GM19463 (cell line): ENCODE measurements around the gene PRKAG1.

Experiments used
- ATAC-seq: cut with Tn5 transposase; IDR thresholded peaks from one replicate; pipeline ENCODE4 v1.9.1; 2021; ENCODE audit warnings: mild to moderate bottlenecking, moderate library complexity; ENCODE audit not compliant: unreplicated experiment

The PRKAG1 gene

DNA sequence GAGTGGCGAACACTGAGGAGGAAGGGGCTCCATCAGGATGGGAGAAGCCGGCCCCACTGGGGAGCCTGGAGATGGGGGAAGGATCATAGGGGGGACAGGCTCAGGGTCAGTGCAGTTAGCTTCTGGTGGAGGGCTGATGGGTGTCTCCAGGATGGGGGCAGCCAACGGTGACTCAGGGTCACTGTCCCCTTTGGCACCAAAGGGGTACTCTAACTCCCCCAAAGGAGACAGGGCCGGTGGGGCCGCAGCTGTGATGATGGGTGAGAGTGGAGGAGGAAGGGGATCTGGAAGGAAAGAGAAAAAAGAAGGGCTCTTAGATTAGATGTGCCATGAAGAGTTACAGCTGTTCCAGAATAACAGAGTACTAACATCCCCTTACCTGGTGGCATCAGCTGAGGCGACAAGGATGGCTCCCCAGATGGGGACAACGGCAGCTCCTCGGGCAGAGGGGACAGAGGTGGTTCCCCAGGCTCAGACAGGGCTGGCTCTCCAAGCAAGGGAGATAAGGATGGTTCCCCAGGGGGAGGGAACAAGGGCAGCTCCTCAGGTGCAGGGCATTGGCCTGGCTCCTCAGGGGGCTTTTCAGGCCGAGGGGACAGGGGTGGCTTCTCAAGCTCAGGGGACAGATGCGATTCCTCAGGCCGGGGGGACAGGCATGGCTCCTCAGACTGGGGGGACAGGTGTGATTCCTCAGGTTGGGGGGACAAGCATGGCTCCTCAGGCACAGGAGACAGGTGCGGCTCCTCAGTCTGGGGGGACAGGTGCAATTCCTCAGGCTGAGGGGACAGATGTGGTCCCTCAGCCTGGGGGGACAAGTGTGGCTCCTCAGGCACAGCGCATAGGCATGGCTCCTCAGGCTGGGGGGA is 32.2 kb upstream of the PRKAG1 start:
- no peak for ATAC-seq

DNA sequence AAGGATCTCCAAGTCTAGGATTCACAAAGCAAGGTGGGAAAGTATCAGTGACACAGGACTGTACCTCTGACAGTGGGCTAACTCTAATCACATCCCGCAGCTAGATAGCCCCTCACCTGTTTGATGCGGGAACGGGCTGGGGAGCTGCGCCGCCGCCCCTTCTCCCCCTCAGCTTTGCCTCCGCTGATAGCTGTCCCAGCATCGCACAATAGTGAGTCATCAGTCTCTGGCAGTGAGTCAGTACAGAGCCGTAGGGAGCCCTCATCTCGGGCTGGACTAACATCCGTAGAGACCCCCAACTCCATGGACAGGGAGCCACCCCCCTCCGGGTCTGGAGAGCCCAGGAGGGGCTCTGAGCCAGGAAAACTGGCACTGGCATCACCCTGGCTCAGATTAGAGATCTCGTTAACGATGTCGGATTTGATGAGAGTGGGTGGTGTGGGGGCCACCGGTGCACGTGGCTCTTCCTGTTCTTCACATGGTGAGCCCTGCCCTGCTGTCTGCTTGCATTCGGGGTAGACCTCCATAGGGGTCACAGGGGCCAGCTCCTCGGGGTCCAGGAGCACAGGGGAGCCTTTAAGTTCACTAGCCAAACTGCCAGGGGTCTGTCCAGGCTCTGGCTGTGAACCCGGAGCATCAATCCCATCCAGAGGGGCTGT is 31.1 kb upstream of the PRKAG1 start:
- no peak for ATAC-seq

DNA sequence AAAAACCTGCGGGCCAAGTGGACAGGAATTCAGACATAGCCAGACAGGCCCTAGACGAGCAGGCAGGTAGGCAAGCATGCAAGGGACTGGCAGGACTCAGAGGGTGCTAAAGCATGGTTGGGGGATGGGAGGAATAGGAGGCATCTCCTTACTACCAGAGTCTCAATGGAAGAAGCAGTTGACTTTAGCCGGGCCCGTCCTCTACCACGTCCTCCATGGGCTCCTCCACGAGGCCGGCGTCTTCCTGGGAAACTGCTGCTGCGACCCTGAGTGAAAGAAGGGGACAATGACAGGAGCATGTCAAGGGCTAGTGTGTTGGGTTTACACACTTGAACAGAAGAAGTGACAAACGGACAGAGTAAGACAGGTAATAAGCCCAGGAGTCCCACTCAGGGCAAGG is 30.4 kb upstream of the PRKAG1 start:
- ATAC-seq, result no peak

DNA sequence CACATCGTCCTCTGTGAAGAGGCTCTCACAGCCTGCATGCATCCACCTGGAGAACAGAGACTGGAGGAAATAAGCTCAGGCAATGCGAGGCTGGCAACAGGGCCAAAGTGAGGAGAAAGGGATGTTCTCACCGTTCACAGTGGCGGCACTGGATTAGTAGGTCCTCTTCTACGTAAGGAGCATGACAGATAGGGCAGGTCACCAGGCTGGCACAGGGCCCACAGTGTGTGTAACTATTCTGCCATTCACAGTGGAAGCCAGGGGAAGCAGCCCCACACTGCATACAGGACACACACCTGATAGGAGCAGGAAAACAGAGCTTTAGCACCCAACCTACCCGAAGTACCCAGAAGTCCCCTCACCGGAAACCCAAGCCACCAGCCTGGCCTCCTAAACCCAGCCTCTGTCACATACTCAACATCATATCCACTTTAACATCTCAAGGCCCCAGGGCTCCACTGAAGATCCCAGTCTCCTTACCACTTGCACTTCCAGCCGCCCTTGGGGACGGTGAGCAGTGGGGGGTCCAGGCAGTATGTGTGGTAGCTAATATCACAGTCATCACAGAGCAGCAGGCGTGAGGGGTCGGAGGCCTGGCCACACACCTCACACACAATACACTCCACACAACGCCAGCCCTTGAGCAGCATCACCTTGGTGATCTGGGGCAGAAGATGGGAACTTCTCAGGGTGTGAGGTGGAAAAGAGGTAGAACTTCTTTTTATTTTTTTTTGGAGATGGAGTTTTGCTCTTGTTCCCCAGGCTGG is 27.7 kb upstream of the PRKAG1 start:
- no peak for ATAC-seq

DNA sequence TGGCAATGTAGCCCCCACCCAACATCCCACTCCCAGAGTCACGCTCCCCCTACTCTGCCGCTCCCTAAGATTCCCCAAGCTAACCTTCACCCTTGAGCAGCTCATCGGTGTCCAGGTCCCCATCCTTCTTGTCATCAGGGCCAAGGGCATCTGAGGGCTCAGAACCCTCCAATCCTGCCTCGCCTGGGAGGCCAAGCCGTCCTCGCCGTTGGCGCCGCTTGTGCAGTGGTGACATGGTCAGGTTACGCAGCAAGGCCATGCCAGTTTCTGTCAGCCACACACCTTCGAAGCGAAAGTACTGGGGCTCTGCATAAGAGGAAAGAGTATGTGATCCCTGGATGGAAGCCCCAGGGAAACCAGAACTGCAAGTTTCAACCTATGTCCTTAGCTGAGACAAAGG is 26.1 kb upstream of the PRKAG1 start:
- ATAC-seq, result no peak

DNA sequence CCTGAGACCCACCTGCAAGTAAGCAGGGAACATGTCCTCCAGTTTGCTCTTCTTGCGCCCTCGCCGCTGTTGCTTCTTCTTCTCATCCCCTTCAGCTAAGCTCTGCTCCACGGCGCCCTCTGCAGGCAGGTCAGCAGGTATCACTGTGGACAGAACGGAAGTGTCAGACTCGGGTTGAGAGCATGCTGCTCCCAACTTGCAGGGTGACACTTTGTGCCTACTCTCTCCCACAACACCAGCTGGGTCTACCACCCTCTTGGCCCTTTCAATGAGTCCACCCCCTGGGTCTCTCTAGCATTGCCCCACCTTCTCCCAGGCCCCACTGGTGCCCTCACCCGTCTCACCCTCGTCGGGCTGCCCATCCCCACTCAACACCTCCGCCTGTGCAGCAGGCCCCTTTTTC is 25.3 kb upstream of the PRKAG1 start:
- no peak for ATAC-seq

DNA sequence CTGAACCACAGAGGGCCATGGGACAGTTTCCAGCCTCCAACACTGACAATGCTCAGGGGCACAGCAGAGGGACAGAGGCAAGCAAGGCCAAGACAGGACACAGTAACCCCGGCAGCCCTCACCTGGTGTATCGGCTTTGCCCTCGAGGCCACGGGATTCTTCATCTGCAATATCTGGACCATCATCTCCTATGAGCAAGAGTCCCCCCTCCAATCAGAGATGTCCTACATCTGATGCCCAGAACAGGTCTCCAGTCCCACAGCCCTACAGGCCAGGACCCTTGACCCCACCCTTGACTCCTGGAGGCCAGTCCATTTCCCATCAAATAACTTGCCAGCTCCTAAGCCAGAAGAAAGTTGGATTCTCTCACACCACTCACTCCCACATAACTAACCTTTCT is 24.7 kb upstream of the PRKAG1 start:
- no peak for ATAC-seq

DNA sequence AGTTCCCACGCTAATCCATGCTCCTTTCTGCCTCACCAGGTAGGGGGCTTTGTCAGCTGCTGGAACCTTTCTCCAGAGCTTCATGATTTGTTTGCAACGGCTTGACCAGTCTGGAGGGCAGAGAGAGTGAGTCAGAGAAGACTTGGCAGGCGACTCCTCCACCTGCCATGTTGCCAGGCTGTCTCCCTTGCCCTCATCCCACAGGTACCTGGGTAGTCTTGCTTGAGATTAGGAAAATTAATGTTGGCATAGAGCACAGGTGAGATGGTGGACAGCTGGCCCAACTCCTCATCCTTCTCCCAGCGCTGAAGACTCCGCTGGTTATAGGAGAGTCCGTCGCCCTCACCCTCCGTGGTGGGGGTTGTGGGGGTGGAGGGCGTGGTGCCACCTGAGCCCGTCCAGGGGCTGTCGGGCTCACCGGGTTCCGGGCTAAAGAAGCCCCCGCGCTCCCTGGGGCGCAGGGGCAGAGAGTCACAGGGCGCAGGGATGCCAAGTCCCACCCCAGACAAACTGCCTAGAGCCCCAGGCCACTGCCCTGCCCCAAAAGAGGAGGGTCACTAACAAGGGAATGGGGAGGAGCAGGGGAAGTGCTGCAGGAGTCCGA is 23.4 kb upstream of the PRKAG1 start:
- no peak for ATAC-seq

DNA sequence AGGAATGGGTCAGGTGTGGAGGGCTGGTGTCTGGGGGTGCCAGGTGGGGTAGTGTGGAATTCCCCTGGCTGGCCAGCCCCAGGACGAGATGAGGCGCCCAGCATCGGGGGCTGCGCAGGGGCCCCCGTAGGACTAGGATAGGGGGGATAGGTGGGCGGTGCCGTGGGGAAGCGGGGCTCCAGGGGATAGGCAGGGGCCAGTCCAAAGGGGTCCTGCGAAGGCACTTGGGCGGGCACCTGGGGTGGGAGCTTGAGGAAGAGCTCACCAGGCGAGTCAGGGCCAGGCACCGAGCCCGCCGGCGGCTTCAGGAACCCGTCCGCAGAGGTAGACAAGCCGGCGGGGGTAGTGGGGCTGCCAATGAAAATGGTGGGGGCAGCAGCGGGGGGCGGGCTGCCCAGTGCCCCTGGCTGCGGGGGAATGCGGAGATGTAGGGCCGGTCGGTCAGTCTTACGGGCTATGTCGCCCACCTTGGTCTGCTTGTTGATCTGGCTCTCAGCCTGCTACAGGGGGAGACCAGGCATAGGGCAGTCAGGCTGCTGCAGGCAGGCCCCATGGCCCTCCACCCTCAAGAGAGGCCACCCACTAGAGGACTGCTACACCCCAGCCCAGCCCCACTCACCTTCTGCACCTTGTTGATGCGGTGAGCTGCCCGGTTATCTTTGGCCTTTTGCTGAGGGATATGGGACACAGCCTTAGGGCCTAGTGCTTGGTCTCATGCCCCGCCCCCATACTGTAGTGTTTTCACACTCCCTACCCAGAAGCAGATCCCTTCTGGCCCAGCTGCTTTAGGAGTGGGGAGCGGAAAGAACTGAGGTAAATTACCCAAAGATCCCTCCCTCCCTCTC is 22.7 kb upstream of the PRKAG1 start:
- no peak for ATAC-seq

DNA sequence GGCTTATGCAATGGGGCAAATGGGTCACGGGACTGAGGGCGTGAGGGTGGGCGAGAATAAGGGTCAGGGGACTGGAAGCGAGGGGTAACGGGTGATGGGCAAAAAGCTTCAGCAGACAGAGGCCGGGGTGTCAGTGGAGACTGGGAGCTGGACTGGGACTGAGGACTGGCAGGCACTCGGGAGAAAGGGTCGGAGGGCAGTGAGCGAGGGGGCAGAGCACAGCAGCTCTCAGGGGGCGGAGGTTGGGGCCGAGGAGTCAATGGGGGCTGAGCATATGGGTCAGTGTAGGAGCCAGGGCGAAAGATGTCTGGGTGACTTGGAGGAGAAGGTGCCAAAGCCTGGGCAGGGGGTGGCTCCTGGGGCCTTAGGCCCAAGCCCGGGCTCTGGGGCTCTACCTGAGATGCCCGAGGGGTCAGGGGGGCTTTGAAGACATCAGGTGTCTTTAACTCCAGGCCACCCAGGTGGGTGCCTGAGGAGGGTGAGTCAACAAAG is 21.8 kb upstream of the PRKAG1 start:
- ATAC-seq, result no peak

DNA sequence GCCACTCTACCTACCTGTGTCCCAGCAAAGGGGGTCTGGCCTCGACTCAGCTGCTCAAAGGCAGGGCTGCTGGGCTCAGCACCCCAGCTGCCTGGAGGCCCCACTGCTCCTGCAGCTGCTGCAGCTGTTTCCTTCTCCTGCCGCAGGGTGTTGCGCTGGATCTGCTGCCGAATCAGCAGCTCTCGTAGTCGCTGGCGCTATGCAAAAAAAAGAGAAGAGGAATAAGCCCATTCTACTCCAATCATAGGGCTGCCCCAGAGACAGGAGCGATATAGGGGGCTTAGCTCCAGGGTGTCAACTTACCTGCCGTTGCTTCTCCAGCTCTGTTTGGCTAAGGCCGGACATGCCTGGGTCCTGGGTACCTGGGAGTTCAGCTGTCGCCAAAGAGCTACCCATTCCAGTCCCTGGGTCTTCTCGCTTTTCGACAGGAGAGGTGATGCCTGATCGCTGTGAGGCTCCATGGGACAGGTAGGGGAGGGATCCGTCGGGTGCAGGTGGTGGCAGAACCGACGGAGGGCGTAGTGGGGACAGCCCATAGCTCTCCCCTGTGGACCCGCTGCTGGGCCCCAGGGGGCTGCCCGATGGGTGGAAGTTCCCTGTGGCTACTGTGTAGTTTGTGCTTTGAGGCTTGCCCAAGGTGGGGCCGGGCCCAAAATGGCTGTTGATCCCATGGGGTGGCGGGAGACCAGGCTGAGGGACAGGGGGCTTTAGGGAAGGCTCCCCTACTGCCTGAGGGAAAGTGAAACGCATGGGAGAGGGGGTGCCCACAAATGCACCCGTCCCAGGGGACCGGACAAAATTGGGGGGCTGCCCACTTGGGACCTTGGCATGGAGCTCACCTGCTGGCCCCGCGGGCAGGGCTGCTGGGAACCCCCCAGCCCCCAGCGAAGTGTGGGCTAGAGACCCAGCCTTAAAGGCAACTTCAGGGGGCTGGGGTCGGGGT is 21.1 kb upstream of the PRKAG1 start:
- ATAC-seq, result no peak

DNA sequence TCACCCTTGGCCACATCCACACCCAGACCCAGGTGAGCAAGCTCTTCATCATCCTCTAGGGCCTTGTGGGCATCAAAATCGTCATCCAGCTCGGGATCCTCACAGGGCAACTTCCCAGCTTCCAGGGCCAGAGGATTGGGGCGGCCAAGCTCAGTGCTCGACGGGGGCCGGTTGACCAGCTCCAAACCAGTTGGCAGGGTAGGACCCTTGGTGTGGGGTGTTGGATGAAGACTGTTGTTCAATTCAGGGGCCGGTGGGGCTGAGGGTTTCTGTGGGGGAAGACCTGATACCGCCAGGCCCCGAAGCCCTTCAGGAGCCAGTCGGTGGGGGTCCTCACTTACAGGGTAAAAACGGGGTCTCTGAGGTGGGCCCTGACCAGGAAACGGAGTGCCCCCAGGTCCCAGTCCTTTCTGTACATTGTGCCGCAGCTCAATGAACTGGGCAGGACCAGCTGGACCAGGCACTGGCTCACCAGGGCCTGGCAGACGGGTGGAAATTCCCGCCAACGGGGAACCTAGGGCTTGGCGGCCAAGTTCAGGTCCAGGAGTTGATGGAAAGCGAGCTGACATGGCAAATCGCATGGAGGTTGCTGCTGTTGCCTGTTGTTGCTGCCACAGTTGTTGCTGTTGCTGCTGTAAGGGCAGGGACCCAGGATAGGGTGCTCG is 19.8 kb upstream of the PRKAG1 start:
- ATAC-seq, result no peak

DNA sequence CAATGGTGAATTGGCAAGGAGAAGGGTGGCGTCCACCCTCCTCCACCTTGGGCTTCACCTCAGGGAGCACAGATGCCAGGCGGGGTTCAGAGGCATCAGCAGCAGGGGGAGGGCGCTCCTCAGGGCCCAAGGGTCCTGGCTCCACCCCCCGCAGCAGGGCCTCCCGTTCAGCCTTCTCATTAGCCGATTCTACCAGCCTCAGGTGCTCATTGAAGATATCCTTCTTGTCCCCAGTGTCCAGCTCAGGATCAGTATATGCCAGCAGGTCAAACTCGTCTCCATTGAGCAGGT is 19.3 kb upstream of the PRKAG1 start:
- ATAC-seq, result no peak

DNA sequence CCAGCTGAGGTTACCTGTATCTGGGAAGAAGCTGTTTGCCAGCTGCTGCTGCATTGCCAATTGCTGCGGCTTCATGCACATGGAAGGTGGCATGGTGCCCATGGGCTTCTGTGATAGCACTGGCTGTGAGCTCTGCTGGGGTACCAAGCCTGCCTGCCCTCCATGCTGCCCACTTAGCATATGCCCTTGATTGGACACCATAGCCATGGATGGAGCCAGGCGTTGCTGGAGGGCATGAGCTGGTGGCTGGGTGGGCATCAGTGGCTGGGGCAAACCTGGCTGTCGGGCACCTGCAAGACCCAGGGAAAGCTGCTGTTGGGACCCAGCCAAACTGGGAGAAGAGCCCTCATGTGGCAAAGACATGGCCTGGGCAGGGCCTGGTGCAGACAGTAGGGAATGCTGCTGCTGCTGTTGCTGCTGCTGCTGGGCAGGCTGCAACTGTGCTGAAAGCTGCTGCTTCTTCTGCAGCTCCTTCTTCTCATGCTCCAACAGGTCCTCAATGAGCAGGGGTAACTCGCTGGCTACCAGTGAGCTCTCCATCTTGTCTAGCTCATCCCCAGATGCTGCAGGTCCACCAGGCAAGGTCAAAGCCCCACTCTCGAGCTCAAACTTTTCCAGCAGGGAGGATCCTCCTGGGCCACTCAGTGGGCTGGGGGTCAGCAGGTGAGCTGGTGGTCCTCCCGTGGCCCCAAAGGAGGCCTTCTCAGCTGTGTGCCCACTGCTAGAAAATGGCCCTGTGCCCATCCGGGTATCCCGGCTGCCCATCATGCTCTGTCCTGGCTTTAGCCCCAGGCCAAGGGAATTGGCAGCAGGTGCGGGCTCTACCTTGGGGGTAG is 18.8 kb upstream of the PRKAG1 start:
- ATAC-seq, result no peak

DNA sequence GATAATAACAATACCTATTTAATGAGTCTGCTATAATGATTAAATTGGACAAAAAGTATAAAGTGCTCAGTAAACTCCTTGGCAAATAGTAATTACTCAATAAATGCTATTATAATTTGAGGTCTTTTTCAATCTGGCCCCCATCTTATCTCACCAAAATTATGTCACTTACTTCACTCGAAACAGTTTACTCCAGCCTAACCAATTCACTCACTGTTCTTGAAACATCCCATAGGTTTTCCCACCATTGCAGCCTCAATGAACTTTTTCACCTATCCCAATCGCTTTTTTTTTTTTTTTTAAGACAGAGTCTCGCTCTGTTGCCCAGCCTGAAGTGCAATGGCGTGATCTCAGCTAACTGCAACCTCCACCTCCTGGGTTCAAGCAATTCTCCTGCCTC is 17.5 kb upstream of the PRKAG1 start:
- ATAC-seq, result no peak

DNA sequence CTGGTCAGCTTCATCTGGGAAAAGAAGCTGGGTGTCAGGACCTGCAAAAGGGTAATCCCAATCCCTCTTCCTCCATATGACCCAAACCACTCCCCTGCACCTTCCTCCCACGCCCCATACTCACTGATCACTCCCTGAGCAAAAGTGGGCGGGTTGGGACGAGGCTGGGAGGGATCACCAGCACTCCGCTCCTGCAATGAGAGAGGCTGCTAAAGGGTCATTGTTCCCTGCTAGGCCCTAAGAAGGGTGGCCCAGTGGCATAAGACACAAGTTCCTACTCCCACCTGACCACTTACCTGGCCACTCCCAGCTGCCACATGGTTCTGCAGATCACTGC is 15.7 kb upstream of the PRKAG1 start:
- ATAC-seq, result no peak

DNA sequence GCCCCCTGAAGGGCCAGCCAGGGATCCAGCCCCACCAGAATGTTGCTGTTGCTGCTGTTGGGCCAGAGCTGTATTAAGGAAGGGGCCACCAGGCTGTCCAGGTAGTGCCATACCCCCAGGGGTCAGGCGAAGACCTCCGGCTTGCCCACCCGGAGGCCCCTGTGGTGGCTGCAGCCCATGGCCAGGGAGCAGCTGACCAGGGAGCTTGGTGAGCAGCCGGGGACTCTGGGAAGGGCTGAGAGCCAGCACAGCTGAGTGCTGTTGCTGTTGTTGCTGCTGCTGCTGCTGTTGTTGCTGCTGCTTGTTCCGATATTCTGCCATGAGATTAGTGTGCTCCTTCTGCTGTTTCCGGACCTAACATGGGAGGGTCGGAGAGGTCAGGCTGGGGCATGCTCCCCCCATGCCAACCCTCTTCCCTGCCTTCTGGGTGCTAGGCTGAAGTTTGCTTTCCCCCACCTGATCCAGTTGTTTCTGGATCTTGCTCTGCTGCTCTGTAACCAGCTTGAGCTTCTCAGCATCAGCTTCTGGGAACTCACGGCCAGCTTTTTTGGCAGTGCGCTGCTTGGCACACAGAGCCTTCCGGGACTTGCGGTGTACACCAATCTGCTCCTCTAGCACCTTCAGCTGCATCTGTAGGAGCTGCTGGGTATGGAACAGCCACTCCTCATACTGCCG is 15.2 kb upstream of the PRKAG1 start:
- ATAC-seq, result no peak
